GM19372 (cell line): ENCODE results near the gene GLIS2.

ENCODE experiments used
- ATAC-seq: cut with Tn5 transposase; IDR thresholded peaks from one replicate; pipeline ENCODE4 v1.9.1; 2021; ENCODE audit warnings: mild to moderate bottlenecking, low read depth, moderate library complexity; ENCODE audit not compliant: unreplicated experiment

Gene GLIS2

GRCh38 chr16:4366016-4366415, 50.1 kb downstream of the GLIS2 start:
- ATAC-seq = no peak

- ATAC-seq = no peak
These were observed 51.6 kb downstream of the GLIS2 start for GRCh38 chr16:4367393-4367856.

GRCh38 chr16:4369007-4369733, 53.3 kb downstream of the GLIS2 start:
- ATAC-seq = no peak

GRCh38 chr16:4370151-4370550, 54.3 kb downstream of the GLIS2 start:
- ATAC-seq = no peak

- no peak for ATAC-seq
These were observed 54.9 kb downstream of the GLIS2 start for GRCh38 chr16:4370570-4371356.

- no peak for ATAC-seq
These were observed 55.6 kb downstream of the GLIS2 start, which contains the start of gene VASN for GRCh38 chr16:4371357-4372000. TSS of gene VASN (plus strand) at chr16:4371848. CDS start at chr16:4380878, 9,030 bp downstream.

GRCh38 chr16:4372001-4372577, 56.2 kb downstream of the GLIS2 start:
- no peak for ATAC-seq

- ATAC-seq = no peak
These were observed 56.9 kb downstream of the GLIS2 start for GRCh38 chr16:4372578-4373355.

- no peak for ATAC-seq
These were observed 57.6 kb downstream of the GLIS2 start for GRCh38 chr16:4373356-4373908.

GRCh38 chr16:4373909-4374742, 58.3 kb downstream of the GLIS2 start:
- ATAC-seq = no peak

GRCh38 chr16:4375717-4376116, 59.9 kb downstream of the GLIS2 start:
- no peak for ATAC-seq

- no peak for ATAC-seq
These were observed 60.4 kb downstream of the GLIS2 start for GRCh38 chr16:4376126-4376892.

- no peak for ATAC-seq
These were observed 61.2 kb downstream of the GLIS2 start for GRCh38 chr16:4376893-4377572.

- no peak for ATAC-seq
These were observed 61.8 kb downstream of the GLIS2 start for GRCh38 chr16:4377573-4378154.

GRCh38 chr16:4378161-4378666, 62.3 kb downstream of the GLIS2 start:
- no peak for ATAC-seq

- ATAC-seq = no peak
These were observed 63.3 kb downstream of the GLIS2 start for GRCh38 chr16:4378999-4379690.
